PC-3 (cell line): ENCODE measurements around the gene VNN1. TPM values are rescaled to one million over a fixed set of nuclear protein-coding genes. Genes with fewer than 3 reads are reported as not detected.
A peak's percentile ranks its signal among the peaks of the same experiment; 100 is the strongest.
"Not testable (repeated sequence)": the region's sequence is repeated elsewhere in the genome, so short reads cannot be mapped to it uniquely, and the experiment has no call there.

Experiments
- ATAC-seq: fragments of 200-7000 bp; cut with Tn5 transposase; 2 replicates; pipeline ENCODE4 v1.9.1; 2020; ENCODE audit warnings: mild to moderate bottlenecking, moderate library complexity
- BruUV-seq: library from RNA; stranded (reverse); fragments of 400-500 nt; replicated peaks from 2 replicates; lab custom pipeline; 2021; lab: Mats Ljungman, UMichigan
- CTCF ChIA-PET: fragments of 300-600 bp; sonication (Branson Sonifier 250); formaldehyde crosslinking; loops from one replicate; lab custom pipeline; 2022; ENCODE audit warnings: antibody characterized with exemption; lab: Charles Lee
- POLR2A ChIA-PET: fragments of 300-600 bp; sonication (Branson Sonifier 250); formaldehyde crosslinking; loops from one replicate; lab custom pipeline; 2022; ENCODE audit warnings: antibody characterized with exemption; ENCODE audit not compliant: unreplicated experiment; lab: Charles Lee
- DNase-seq: peaks from one replicate; pipeline ENCODE4 v3.0.0-alpha.2; 2015
- H2AFZ ChIP-seq: fragments of 300-600 bp; sonication (generic); 2 replicates; pipeline ENCODE4 v1.6.0; 2016; ENCODE audit warnings: antibody characterized with exemption, low read length
- H3F3A ChIP-seq: fragments of 300-600 bp; sonication (generic); one replicate; pipeline ENCODE4 v1.6.0; 2017; ENCODE audit warnings: antibody characterized with exemption, low read length, control low read depth, mild to moderate bottlenecking; ENCODE audit not compliant: unreplicated experiment
- H3K27ac ChIP-seq: fragments of 300-600 bp; sonication (generic); 2 replicates; pipeline ENCODE4 v1.5.1; 2016; ENCODE audit warnings: mild to moderate bottlenecking, low read length
- H3K27me3 ChIP-seq: fragments of 300-600 bp; sonication (generic); 2 replicates; pipeline ENCODE4 v1.6.1; 2016; ENCODE audit warnings: low read length, mixed read lengths
- H3K36me3 ChIP-seq: fragments of 300-600 bp; sonication (generic); 2 replicates; pipeline ENCODE4 v1.6.1; 2016; ENCODE audit warnings: low read depth, mixed run types, low read length, mixed read lengths
- H3K4me1 ChIP-seq: fragments of 300-600 bp; sonication (generic); 2 replicates; pipeline ENCODE4 v1.5.1; 2016; ENCODE audit warnings: low read length; ENCODE audit not compliant: insufficient read depth
- H3K4me2 ChIP-seq: fragments of 300-600 bp; sonication (generic); 2 replicates; pipeline ENCODE4 v1.6.0; 2016; ENCODE audit warnings: low read length
- H3K4me3 ChIP-seq: fragments of 300-600 bp; sonication (generic); 2 replicates; pipeline ENCODE4 v1.5.1; 2016; ENCODE audit warnings: mild to moderate bottlenecking, low read length, mixed read lengths
- H3K79me2 ChIP-seq: fragments of 300-600 bp; sonication (generic); 2 replicates; pipeline ENCODE4 v1.6.1; 2017; ENCODE audit warnings: low read length, mixed read lengths
- H3K9ac ChIP-seq: fragments of 300-600 bp; sonication (generic); 2 replicates; pipeline ENCODE4 v1.6.0; 2016; ENCODE audit warnings: mild to moderate bottlenecking, low read length
- H3K9me2 ChIP-seq: fragments of 300-600 bp; sonication (generic); replicated peaks from 2 replicates; pipeline ENCODE4 v1.6.1; 2016; ENCODE audit warnings: mixed run types, low read length, mixed read lengths
- H3K9me3 ChIP-seq: fragments of 300-600 bp; sonication (generic); 2 replicates; pipeline ENCODE4 v1.6.1; 2016; ENCODE audit warnings: low read length, mixed read lengths
- H4K20me1 ChIP-seq: fragments of 300-600 bp; sonication (generic); 2 replicates; pipeline ENCODE4 v1.6.1; 2016; ENCODE audit warnings: low read length, mixed read lengths
- EZH2 ChIP-seq: fragments of 300-600 bp; sonication (generic); IDR thresholded peaks from one replicate; pipeline ENCODE4 v1.6.1; 2017; ENCODE audit warnings: antibody characterized with exemption, mild to moderate bottlenecking, low read length; ENCODE audit not compliant: unreplicated experiment
- EZH2phosphoT487 ChIP-seq: fragments of 300-600 bp; sonication (generic); IDR thresholded peaks from 2 replicates; pipeline ENCODE4 v1.6.1; 2018; ENCODE audit warnings: mild to moderate bottlenecking, antibody characterized with exemption, low read length, borderline replicate concordance
- intact Hi-C: fragments of 100-400 bp; cut with micrococcal nuclease; formaldehyde crosslinking; loops from 2 replicates; pipeline ENCODE4 v1.9.0; 2023
- total RNA-seq: library from RNA; depleted of rRNA; stranded (reverse); fragments of >200 nt; gene quantifications from 2 replicates; pipeline ENCODE4 v1.2.3, GENCODE V29; 2014
- TF ChIP-seq, protein P1 (sequence below): fragments of 300-600 bp; sonication (generic); conservative IDR thresholded peaks from 2 replicates; pipeline ENCODE4 v1.5.1; 2017; ENCODE audit warnings: antibody characterized with exemption, low read depth, mild to moderate bottlenecking, low read length

Gene VNN1
- total RNA-seq, 1 experiment from 2014 or later, result 0.04 TPM

DNA sequence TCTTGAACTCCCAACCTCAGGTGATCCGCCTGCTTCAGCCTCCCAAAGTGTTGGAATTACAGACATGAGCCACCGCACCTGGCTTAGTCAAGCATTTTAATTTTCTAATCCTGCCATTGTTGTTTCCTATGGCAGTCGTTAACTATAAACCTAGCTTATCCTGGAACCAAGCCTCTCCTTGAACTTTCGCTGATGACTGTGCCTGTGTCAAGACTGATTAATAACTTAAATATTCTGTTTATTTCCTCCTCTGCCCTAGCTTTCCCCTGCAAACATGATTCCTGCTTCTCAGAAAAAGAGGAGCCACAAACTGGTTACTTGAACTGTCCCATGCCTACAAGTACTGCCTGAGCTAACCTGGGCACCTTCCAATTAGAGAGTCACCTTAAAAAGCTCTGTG is 1.5 kb downstream of the VNN1 start:
- Histone ChIP-seq H3K79me2 (no peaks in the 10 kb centered on the region), H3K9ac (no peak overlapping the region), H3K4me2 (no peak overlapping the region), H4K20me1 (no peaks in the 10 kb centered on the region), H3K4me3 (no peak overlapping the region), H2AFZ (no peak overlapping the region), H3K27me3 (no peaks in the 10 kb centered on the region), H3K9me3 (no peaks in the 10 kb centered on the region), H3K27ac (peak overlapping the region; percentile 55), H3K4me1 (0 out of 2 replicates have a peak, but pooled peaks cover 8% of the 10 kb centered on the region), H3F3A (no peaks in the 10 kb centered on the region), H3K36me3 (no peaks in the 10 kb centered on the region), H3K9me2 (no peaks in the 10 kb centered on the region)
- TF ChIP-seq EZH2phosphoT487, result no peak
- TF ChIP-seq, protein P1, sequence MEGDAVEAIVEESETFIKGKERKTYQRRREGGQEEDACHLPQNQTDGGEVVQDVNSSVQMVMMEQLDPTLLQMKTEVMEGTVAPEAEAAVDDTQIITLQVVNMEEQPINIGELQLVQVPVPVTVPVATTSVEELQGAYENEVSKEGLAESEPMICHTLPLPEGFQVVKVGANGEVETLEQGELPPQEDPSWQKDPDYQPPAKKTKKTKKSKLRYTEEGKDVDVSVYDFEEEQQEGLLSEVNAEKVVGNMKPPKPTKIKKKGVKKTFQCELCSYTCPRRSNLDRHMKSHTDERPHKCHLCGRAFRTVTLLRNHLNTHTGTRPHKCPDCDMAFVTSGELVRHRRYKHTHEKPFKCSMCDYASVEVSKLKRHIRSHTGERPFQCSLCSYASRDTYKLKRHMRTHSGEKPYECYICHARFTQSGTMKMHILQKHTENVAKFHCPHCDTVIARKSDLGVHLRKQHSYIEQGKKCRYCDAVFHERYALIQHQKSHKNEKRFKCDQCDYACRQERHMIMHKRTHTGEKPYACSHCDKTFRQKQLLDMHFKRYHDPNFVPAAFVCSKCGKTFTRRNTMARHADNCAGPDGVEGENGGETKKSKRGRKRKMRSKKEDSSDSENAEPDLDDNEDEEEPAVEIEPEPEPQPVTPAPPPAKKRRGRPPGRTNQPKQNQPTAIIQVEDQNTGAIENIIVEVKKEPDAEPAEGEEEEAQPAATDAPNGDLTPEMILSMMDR, result no peak
- no peak for TF ChIP-seq EZH2
- no TSS peak for BruUV-seq
- POLR2A ChIA-PET, result interaction anchor here (0.7 kb wide), 1 partner anchor 778 kb away, joined by 5 read pairs; no protein-coding TSS in a partner anchor
- peak; percentile 84 for DNase-seq
- intact Hi-C loops, result loop anchor here (2.0 kb wide), 1 partner anchor 100 kb away; no protein-coding TSS in a partner anchor
- ATAC-seq, result peak; percentile 94
- CTCF ChIA-PET, result interaction anchor here (0.6 to 0.8 kb wide), 3 partner anchors 43 to 857 kb away, joined by 3 to 5 read pairs (median 5); no protein-coding TSS in a partner anchor

DNA sequence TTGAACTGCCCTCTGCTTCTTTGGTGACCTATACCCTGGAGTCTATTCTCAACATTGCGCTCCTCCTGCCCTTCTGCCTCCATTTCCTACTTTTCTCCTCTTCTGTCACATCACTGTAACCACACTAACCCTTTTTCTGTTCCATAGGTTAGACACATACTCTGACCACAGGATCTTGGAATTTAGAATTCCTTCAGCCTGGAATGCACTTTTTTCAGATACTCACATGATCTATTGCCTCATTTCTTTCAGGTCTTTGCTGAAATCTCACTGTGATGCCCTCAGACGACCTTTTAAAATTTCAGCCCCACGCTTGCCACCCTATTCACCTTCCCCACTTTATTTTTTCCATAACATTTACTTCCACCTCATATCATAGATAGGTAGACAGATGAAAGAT is 5.1 kb downstream of the VNN1 start:
- H3K9me3 ChIP-seq, result no peaks in the 10 kb centered on the region
- DNase-seq (no peak), ATAC-seq (no peak)
- no peak overlapping the region for H3K4me2 ChIP-seq
- H3K9me2 ChIP-seq, result no peaks in the 10 kb centered on the region
- no peaks in the 10 kb centered on the region for H3K27me3 ChIP-seq
- H3F3A ChIP-seq, result no peaks in the 10 kb centered on the region
- H4K20me1 ChIP-seq, result no peaks in the 10 kb centered on the region
- H2AFZ ChIP-seq, result no peak overlapping the region
- H3K4me3 ChIP-seq, result no peak overlapping the region
- H3K36me3 ChIP-seq, result no peaks in the 10 kb centered on the region
- intact Hi-C loops, result no loop called here
- no TSS peak for BruUV-seq
- TF ChIP-seq EZH2 (no peak), EZH2phosphoT487 (no peak)
- TF ChIP-seq, protein P1, result no peak
- no peaks in the 10 kb centered on the region for H3K79me2 ChIP-seq
- 0 out of 2 replicates have a peak, but pooled peaks cover 8% of the 10 kb centered on the region for H3K4me1 ChIP-seq
- no peak overlapping the region for H3K27ac ChIP-seq
- ChIA-PET POLR2A (no interaction called here), CTCF (no interaction called here)
- H3K9ac ChIP-seq, result no peak overlapping the region

DNA sequence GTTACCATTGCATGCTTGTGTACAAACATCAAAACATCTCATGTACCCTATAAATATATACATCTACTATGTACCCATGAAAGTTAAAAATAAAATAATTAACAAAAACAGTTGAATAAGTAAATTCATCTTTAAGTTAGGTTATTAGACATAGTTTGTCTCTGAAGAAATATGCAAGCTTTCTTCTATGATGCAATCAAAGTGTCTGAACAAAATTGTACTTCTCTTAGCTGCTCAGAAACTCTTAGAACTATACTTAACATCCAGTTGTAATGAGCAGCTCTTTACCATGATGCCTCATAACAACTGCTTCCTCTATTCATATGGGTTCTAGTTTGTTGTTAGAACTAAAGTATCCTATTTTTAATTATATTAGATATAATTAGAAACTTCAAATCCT is 5.9 kb downstream of the VNN1 start:
- TF ChIP-seq, protein P1, result no peak
- no peak for TF ChIP-seq EZH2phosphoT487
- TF ChIP-seq EZH2, result no peak
- H3K4me1 ChIP-seq, result 0 out of 2 replicates have a peak, but pooled peaks cover 8% of the 10 kb centered on the region
- H3K4me2 ChIP-seq, result no peak overlapping the region
- no peak overlapping the region for H3K27ac ChIP-seq
- H3F3A ChIP-seq, result no peaks in the 10 kb centered on the region
- H3K36me3 ChIP-seq, result no peaks in the 10 kb centered on the region
- CTCF ChIA-PET, result no interaction called here
- ATAC-seq (no peak), DNase-seq (no peak)
- no peaks in the 10 kb centered on the region for H3K79me2 ChIP-seq
- no peak overlapping the region for H3K9ac ChIP-seq
- H3K9me2 ChIP-seq, result no peaks in the 10 kb centered on the region
- H3K9me3 ChIP-seq, result no peaks in the 10 kb centered on the region
- intact Hi-C loops, result no loop called here
- POLR2A ChIA-PET, result no interaction called here
- H3K4me3 ChIP-seq, result no peak overlapping the region
- no TSS peak for BruUV-seq
- H3K27me3 ChIP-seq, result no peaks in the 10 kb centered on the region
- H4K20me1 ChIP-seq, result no peaks in the 10 kb centered on the region
- no peak overlapping the region for H2AFZ ChIP-seq

DNA sequence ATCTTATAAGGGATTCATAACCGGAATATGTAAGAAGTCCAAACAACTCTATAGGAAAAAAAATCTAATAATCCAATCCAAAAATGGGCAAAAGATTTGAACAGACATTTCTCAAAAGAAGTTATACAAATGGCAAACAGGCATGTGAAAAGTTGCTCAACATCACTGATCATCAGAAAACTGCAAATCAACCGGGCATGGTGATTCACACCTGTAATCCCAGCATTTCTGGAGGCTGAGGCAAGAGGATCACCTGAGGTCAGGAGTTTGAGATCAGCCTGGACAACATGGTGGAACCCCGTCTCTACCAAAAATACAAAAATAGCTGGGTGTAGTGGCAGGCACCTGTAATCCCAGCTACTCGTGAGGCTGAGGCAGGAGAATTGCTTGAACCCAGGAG is 7.1 kb downstream of the VNN1 start:
- H3K9ac ChIP-seq, ATAC-seq, BruUV-seq, H3F3A ChIP-seq, H3K36me3 ChIP-seq, H3K4me2 ChIP-seq, intact Hi-C loops, H3K27me3 ChIP-seq, H4K20me1 ChIP-seq, H3K4me1 ChIP-seq, H3K9me2 ChIP-seq, H3K9me3 ChIP-seq, CTCF ChIA-PET, H2AFZ ChIP-seq, POLR2A ChIA-PET, DNase-seq, H3K79me2 ChIP-seq, H3K27ac ChIP-seq, H3K4me3 ChIP-seq: not testable (repeated sequence)
